Stimulated activated CD8-positive, alpha-beta memory T cell treated with anti-CD3 and anti-CD28 coated beads, Interleukin-12 subunit alpha, Interleukin-12 subunit beta, amount 100 ng/mL, for 24 hours (primary cell): ENCODE results near the gene CD83.
"Not testable (repeated sequence)": the region's sequence is repeated elsewhere in the genome, so short reads cannot be mapped to it uniquely, and the experiment has no call there.

Experiments
- DNase-seq: peaks from one replicate; pipeline ENCODE4 v3.0.0-alpha.2; 2020; ENCODE audit errors: extremely low read depth

Gene CD83

DNA sequence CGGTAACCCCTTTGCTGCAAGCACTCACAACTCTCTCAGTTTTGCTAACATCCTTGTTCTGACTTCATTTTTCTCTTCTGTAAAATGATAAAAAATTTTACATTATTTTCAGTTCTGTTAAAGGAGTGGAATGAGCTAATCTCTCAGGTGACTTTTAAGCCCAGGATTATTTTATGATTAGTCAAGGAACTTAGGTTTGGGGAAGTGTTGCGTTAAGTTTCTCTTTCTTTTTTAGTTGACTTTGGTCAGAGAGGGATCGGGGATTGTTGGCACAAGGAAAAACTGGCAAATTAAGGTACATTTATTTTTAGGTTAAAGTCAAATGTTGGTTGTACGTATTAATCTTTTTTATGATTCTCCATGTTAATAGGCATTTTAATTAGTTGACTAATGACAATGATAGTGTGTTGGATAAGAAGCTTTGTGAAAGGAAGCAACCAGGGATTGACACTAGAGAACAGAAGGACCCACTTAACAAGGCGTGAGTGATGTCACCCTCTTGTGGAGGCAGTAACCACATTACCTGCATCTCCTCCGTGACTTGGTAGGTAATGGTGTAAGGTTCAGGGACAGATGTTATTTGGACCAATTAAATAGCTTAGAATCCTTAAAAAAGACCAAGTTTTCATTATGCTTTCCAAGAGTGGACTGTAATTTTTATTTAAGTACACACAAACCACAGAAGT lies 31.6 kb downstream of the CD83 start:
- no peak for DNase-seq

DNA sequence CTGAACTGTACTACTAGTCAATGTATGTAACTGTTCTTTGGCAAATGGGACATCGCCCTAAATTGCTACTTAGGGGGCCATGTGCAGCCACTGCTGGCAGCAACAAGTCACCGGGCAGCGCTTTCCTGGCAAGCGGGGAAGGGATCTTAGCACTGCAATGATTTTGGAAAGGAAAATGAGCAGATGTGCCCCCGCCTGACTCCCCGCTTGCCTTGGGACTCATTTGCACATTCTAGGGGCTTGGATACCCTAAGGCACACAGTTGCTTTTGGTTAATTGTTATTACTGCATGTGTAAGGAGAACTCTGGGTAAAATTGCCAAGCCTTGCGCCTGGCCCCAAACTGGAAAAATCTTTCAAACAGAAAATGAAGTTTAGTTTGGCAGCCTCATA lies 32.2 kb downstream of the CD83 start:
- DNase-seq, result no peak

DNA sequence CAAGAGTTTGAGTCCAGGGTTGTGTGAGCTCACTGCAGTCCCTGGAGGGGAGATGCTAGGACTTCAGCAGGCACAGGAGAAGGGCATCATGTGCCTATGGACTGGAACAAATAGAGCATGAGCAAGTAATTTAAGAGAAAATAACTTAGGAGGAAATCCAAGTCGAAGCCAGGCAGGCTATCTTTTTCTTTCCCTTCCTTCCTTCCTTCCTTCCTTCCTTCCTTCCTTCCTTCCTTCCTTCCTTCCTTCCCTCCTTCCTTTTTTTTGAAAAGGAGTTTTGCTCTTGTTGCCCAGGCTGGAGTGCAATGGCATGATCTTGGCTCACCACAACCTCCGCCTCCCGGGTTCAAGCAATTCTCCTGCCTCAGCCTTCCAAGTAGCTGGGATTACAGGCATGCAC lies 33.7 kb downstream of the CD83 start:
- DNase-seq, result not testable (repeated sequence)

DNA sequence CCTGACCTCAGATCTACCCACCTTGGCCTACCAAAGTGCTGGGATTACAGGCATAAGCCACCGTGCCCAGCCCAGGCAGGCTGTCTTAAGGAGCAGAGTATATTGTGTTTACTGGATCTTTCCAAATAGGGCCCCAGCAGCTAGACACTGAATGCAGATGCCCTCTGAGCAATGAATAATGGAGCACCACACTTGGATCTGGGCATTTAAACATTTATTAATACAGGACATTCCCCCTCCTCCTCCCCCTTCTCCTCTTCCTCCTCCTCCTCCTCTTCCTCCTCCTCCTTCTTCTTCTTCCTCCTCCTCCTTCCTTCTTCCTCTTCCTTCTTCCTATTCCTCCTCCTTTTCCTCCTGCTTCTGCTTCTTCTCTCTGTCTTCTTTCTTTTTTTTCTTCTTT lies 34.2 kb downstream of the CD83 start:
- DNase-seq, result no peak

DNA sequence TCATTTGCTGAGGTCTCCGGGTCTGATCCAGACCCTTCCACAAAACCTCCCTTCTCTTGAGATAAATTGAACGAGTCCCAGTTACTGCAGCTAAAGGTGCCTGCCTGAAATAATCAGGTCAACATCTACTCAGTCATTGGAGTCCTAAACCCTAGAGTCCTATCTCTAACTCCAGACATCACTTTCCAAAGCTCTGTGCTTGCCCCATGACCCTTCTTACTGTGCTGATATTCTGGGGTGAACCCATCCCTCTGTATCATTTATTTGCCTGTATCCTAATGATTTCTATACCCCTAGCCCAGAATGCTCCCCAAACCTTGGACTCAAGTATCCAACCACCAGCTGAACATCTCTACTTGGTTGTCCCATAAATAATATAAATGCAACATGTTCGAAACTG lies 35.7 kb downstream of the CD83 start:
- no peak for DNase-seq

DNA sequence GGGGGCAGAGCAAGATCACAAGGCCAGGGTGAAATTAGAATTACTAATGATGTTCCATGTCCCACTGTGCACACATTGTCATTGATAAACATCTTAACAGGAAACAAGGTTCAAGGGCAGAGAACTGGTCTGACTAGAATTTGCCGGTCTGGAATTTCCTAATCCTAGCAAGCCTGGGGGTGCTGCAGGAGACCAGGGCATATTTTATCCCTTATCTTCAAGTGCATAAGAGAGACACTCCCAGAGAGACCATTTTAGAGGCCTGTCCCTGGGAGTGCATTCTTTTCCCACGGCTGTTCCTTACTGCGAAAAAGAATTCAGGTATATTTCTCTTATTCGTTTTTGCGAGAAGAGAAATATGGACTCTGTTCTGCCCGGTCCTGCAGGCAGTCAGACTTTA lies 41.5 kb downstream of the CD83 start:
- no peak for DNase-seq

DNA sequence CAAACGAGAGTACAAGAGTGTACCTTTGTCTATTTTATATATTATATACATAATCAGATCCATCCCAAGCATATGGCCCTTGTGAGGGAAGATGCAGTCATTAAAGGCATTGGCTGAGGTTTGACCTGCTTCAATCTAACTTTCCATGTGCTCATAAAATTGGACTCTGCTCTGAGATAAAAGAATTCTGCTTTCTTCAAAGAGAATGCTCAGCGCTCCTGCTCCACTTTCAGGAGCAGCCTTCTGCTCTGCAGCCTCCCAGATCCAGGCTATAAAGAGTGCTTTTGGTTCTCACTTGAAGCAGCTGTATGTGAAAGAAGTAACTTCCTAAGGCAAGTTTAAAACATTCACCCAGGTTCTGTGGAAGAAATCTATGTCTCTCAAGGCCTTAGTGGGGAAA lies 45.3 kb downstream of the CD83 start:
- DNase-seq, result no peak

DNA sequence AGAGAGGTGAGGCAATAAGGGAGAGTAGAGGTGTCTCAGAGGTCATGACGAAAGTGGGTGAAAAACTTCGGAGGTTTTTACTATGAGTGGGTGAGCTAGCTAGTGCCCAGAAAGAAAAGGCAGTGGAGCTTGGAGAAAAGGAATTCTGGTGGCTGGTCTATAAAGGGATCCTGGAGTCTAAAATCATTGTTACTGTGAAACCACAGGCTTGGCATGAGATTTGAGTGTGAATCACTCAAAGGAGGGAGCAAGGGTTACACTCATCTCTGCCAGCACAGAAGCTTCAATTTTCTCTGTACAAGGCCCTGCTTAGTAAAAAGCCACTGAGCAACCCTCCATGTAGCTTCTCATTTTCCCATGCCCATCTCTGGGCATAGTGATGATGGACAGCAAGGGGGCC lies 47.5 kb downstream of the CD83 start:
- DNase-seq, result no peak

DNA sequence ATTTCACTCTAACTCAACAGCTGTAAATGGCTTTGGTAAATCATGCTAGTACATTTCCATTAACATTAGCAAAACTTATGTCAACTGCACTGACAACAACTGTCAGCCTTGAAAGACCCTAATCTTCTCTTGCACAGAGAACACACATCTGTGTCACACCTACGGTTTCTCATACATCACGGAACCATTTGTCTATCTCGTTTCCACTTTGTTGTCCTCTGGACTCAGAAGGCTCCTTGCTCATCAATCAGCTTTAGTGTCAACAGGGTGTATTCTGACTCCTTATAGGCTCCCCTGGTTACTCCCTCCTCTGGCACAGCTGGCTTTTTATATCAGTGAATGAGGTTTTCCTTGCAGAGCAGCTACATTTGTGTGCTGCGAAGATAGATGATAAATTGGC lies 49.3 kb downstream of the CD83 start:
- DNase-seq, result no peak

DNA sequence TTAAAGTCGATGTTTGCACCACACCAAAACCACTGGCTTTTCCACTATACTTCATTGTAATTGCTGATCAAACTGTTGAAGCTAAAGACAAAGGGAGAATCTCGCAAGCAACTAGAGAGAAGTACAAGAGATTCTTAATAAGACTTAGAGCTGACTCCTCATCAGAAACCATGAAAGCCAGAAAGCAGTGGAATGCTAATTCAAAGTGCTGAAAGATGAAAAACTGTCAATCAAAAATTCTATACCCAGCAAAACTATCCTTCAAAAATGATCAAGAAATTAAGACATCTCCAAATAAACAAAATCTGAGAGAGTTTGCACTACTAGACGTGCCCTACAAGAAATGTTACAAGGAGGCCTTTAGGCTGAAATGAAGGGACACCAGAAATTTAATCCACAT lies 52.6 kb downstream of the CD83 start:
- DNase-seq, result no peak

DNA sequence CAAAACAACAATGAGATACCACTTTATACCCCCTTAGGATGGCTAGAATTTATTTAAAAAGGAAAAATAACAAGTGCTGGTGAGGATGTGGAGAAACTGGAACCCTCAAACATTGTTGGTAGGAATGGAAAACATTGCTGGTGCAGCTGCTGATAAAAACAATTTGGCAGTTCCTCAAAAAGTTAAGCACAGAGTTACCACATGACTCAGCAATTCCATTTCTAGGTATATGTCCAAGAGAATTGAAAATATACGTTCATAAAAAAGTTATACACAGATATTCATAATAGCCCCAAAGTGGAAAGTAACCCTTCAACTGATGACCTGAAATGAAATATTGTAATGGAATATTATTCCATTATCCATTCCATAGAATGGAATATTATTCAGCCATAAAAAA lies 55.0 kb downstream of the CD83 start:
- DNase-seq, result no peak

DNA sequence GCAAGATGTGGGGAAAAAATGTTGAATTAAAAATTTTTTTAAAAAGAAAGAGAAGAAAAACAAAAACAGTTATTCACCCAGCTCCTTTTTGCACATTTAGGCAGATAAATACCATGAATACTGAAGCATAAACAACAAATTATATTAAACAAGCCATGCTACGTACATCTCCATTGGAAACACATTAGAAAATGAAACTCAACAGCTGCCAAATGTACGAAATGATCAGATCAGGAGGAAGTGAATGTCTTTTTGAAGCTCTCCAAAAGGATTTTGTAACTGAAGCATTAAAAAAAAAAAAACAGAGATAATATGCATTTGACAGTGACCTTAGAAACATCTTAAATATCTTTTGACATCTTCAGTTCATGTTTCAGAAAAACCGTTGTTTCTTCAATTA lies 56.7 kb downstream of the CD83 start:
- no peak for DNase-seq

DNA sequence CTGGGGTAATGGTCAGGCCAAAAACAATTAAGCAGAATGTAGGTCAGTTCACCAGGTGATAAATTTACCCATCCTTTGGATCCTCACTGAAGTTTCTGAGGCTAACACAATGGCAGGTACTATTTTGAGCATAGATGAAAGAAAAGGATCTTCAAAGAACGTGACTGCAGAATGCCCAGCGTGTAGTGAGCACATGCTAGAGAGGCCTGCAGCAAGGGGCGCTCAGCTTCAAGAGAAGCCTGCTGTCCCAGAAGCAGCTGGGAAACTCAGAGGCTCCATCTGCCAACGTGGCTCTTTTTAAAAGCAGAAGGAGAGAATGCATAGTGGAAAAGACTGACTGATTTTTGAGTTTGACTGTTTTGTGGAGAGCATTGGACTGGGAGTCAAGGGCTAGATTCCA lies 57.4 kb downstream of the CD83 start:
- DNase-seq, result no peak

DNA sequence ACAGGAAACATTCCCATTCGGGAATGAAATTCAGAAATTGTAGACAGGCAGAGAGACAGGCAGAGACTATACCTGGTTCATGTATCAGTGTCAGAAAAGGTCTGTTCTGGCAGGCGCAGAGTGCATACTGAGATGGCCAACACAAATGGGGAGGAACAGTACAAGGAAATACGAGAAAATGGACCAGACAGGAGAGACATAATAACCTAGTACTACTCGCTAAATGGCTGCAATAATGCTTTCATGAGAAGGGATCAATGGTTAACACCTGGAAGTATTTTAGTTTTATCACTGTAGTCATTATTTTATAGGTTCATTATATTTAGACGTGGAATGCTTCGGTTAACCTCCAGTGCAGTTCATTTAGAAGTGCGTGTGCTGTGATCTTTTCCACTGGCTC lies 58.9 kb downstream of the CD83 start:
- no peak for DNase-seq

DNA sequence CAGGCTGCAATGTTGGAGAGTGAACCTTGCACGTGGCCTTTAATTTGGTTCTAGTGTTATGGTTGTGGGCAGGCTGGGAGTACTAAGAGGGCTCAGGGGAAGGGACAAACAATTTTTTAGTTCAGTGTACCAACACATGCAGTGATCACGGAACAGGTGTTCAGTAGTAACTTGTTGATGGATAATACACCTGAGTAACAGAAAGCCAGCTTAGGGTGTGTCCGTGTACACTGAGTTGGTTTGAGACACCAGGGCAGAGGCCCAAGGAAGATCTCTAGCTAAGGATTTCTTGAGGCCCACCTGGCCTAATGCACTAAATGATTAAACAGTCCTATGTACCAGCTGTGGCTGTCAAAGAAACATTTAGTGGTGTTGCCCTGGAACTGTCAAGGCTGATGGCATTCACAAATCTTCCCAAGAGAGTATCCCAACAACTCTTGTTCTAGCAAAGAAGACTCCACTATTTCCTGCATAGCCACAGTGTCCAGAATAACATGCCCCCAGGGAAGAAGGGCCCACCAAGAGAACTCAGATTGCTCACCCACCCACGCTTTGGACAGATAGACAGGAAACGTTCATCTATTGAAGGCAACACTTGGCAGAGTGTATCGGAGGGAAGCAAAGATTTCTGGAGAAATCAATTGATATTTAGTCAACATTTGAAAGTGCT lies 60.0 kb downstream of the CD83 start:
- DNase-seq, result no peak

DNA sequence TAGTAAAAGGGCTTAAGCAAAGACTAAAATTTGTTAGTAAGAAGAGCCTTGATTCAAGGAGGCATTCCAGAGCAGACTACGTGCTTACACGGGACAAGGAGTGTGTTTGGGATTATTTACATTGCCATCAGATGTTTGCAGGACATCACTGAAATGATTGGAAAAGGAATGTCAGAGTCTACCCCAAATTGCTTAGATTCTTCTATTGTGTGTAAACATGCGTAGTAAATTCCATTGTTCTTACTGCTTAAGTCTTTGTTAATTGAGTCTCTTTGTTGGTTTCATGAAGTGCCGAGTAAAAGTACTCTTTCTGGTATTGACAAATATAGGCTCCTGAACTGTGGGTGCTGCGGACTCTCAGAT lies 60.5 kb downstream of the CD83 start:
- no peak for DNase-seq

DNA sequence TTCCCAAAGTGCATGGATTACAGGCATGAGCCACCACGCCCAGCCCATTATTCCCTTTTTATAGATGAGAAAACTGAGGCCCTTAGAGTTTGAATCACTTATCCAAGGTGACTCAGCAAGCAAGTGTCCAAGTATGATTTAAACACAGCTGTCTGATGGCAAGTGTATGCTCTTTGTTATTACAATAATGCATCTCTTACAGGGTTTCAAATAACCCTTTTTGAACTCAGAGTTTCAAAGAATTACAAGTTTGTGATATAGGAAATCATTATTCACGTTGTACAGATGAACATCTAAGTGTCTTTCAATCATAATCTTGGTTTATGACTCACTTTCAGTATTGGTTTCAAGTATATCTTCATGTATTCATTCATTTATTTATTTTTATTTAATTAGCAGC lies 63.0 kb downstream of the CD83 start:
- no peak for DNase-seq

DNA sequence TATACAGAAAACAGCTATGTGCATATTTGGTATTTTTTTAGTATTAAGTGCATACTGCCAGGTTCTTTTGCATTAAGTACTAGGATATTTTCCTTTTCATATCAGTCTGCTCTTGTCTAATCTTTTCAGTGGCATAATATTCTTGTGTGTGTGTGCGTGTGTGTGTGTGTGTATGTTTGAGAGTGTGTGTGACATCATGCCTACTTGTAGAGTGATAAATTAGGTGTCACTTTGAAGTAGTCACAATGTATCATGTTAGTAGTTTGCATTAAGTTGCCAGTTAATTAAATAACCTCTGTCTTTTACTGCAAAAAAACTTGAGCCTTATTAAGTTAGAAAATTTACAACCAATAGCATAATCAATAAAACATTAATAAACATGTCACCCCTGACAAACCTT lies 65.3 kb downstream of the CD83 start:
- no peak for DNase-seq
